Right cardiac atrium (tissue), 5 donors: ENCODE results near the gene CGB8. TPM values are rescaled to one million over a fixed set of nuclear protein-coding genes. Genes with fewer than 3 reads are reported as not detected.
A peak's percentile ranks its signal among the peaks of the same experiment; 100 is the strongest.
"Not testable (repeated sequence)": the region's sequence is repeated elsewhere in the genome, so short reads cannot be mapped to it uniquely, and the experiment has no call there.

Experiments used
- ATAC-seq, 2 donors: fragments of 200-7000 bp; cut with Tn5 transposase; one replicate each; pipeline versions ENCODE4 v1.8.0 to v1.9.1; 2020; ENCODE audit warnings: moderate library complexity in 2 of 2, mild to moderate bottlenecking in 1 of 2
- DNase-seq, 3 donors: peaks; one replicate each; pipeline ENCODE4 v3.0.0-alpha.2; 2020
- H3K27ac ChIP-seq: one replicate; pipeline ENCODE4 v1.5.1; 2013; ENCODE audit warnings: mild to moderate bottlenecking, low read length, control low read depth, moderate library complexity
- H3K27me3 ChIP-seq: one replicate; pipeline ENCODE4 v1.6.1; 2013; ENCODE audit not compliant: control insufficient read depth, insufficient read depth
- H3K4me1 ChIP-seq: one replicate; pipeline ENCODE4 v1.6.1; 2013; ENCODE audit warnings: low read length; ENCODE audit not compliant: control insufficient read depth, insufficient read depth
- H3K4me3 ChIP-seq: one replicate; pipeline ENCODE4 v1.5.1; 2013; ENCODE audit warnings: low read length, control low read depth
- H3K9me3 ChIP-seq: one replicate; pipeline ENCODE4 v1.6.1; 2013; ENCODE audit warnings: low read length; ENCODE audit not compliant: control insufficient read depth
- WGBS: extraction: QIAGEN DNeasy Blood & Tissue Kit; methylation state at CpG from one replicate; pipeline ENCODE4 v1.1.7; 2013; 5-methylcytosine and 5-hydroxymethylcytosine counted together
- intact Hi-C, 4 donors: fragments of 100-400 bp; cut with DNase I; formaldehyde crosslinking; loops; one replicate each; pipeline versions ENCODE4 v1.11.0 to v1.14.0; 2022 to 2023
- long read RNA-seq, 4 donors: library from polyadenylated mRNA; unstranded; transcript quantifications; one replicate each; pipeline ENCODE4 v2.0.0, GENCODE V29; 2020 to 2021
- polyA plus RNA-seq: library from polyadenylated mRNA; stranded (reverse); fragments of 200-250 nt; gene quantifications from one replicate; pipeline ENCODE4 v1.2.3, GENCODE V29; 2013
- total RNA-seq, 4 donors: library from RNA; stranded (reverse); fragmentation: NEBNext Ultra II Directional; extraction: Animal tissue kit (Norgen Biotek cat#: 25700); gene quantifications; one replicate each; pipeline ENCODE4 v1.2.1, GENCODE V29; 2021
- donor health status: healthy with polysubstance abuse.
- donor health status: DM: no; HTN: yes; CAD: no.
- donor health status: DM: no; HTN: no; CAD: no.
- donor health status: DM: no; HTN: yes; CAD: no; lungs with severe emphysema.
- donor health status: DM: yes; HTN: yes; CAD: no.

The CGB8 gene
- total RNA-seq, result not detected
- polyA plus RNA-seq, result not detected
- long read RNA-seq, donor 1, result 0 reads
- long read RNA-seq, donor 2, result 0 reads
- long read RNA-seq, donor 3, result 0 reads
- long read RNA-seq, donor 4, result 0 reads

DNA sequence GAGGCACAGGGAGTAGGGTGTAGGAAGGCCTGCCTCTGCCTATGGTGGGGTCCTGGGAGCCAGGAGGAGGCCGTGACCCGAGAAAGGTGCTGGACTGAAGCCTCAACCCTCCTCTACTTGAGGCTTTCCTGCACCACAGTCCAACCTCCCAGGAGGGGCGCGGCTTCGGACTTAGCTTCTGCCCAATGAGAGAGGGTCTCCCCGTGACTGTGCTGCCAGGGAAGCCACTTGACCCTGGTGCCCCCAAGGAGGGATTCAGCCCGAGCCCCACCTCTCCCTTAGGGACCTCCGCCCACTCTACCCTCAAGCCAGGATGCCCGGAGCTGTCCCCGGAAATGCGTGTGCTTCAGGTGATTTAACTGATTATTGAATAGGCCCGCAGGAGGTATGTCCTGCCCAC is at the start of gene CGB8:
Gene CGB8 (minus strand): TSS at position 101 of the 400 bp plus-strand sequence. CDS start 372 bp downstream, outside the sequence.
- WGBS, result 67% methylated on average over 12 of the region's 12 CpGs
- intact Hi-C loops, H3K9me3 ChIP-seq, H3K27me3 ChIP-seq, H3K4me1 ChIP-seq, H3K4me3 ChIP-seq, ATAC-seq, DNase-seq, H3K27ac ChIP-seq: not testable (repeated sequence)

DNA sequence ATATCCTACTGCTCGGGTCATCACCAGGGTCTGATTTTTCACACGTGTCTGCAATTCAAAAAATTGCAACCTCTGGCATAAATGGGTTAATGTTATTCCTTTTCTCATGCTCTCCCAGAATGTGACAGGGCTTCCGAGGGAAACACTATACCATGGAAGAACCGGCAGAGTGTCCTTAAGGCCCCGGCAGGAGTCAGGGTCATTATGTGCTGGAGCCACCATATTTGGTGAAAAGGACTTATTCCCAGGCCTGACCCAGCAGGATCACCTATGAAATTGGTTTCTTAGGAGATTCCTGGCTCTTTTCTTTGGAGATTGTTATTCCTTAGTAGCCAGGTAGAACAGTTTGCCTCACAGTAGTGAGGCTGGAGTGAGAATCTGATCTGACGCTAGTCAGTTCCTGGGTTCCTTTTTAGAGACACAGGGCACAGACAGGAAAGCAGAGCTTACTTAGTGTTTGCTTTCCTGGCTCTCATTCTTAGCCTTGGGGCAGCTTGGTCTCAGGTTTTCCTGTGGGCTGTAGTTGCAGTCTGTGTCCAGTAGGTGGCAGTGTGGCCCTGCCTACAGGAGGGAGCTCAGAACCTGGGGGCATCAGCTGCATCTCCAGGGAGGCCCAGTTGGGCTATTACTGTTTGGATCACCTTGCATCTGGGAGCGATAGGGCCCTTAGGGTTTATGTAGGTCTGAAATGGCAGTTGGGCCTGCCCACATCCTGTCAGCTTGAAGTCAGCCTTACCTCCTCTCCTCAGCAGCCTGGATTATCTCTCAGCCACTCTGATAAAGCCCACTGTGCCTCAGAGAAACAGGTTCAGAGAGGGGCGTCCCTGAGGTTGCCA is 48.8 kb upstream of the CGB8 start:
- Histone ChIP-seq H3K4me1 (no peaks in the 10 kb centered on the region), H3K27me3 (no peaks in the 10 kb centered on the region), H3K9me3 (no peaks in the 10 kb centered on the region), H3K27ac (no peak overlapping the region), H3K4me3 (no peak overlapping the region)
- DNase-seq (peak; percentile 54 to 83 (median 81)), ATAC-seq (peak; percentile 48 to 72)
- 40% methylated on average over 8 of the region's 8 CpGs for WGBS
- intact Hi-C loops, result loop anchor here (5.0 to 10.0 kb wide), 4 partner anchors 47 to 110 kb away; no protein-coding TSS in a partner anchor

DNA sequence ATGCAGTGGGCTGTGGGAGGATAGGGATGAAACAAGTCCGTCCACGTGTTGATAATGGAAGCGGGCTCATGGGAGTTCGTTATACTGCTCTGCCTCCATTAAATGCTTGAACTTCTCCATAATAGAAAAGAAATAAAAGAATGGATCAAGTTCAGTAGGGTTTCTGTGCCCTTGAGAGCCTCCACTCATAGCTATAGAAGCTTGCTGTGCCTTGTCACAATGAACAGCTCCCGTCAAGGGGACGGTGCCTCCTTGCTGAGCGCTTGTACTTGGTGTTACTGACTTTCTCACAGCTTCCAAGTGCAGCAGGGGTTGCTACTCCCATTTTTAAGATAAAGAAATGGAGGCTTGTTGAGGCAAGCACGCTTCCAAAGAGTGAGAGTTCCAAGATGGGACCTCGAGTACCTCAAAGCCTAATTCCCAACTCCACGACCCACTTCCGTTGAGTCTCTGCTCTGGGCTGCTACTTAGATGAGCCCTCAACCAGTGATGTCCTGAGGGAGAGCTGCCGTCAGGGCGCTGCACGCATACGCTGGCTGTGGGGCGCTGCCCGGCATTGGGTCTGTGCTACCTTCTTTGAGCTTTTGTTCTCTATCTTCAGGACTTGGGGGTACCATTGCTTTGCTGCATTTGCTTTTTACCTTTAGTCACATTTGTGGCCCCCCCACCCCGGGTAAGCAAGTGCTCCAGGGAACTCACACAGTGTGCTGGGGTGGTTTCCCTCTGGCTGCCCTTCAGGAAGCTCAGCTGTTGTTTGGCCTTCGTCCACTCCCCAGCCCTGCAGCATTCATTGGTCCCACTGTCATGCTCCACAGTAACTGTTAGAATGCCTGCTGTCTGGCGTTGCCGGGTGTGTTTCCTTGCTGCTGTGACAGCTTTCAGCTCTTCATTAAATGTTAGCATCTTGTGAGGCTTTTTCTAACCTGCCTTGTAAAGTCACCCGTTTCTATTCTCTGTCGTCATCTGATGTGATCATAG is 45.9 kb upstream of the CGB8 start:
- intact Hi-C loops, result loop anchor here (5.0 to 10.0 kb wide), 5 partner anchors 50 to 118 kb away; no protein-coding TSS in a partner anchor
- no peak overlapping the region for H3K4me3 ChIP-seq
- ATAC-seq (peak; percentile 76 to 93), DNase-seq (peak in 2 of 3 donors; percentile 81 to 83)
- peak overlapping the region; percentile 60 for H3K27ac ChIP-seq
- H3K27me3 ChIP-seq, result no peaks in the 10 kb centered on the region
- WGBS, result 50% methylated on average over 23 of the region's 23 CpGs
- no peaks in the 10 kb centered on the region for H3K9me3 ChIP-seq
- H3K4me1 ChIP-seq, result no peaks in the 10 kb centered on the region

DNA sequence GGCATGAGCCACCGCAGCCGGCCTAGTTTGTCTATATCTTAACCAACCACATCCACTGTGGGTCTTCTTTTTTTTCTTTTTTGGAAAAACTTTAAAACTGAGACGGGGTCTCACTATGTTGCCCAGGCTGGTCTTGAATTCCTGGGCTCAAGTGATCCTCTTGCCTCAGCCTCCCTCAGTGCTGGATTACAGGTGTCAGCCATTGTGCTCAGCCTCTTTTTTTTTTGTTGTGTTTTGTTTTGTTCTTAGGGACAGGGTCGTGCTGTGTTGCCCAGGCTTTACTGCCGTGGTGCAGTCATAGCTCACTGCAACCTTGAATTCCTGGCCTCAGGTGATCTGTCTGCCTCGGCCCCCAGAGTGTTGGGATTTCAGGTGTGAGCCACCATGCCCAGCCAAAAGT is 43.8 kb upstream of the CGB8 start:
- intact Hi-C loops, result loop anchor here in 1 of 4 donors (5.0 to 10.0 kb wide), 2 partner anchors 52 to 120 kb away; no protein-coding TSS in a partner anchor
- Histone ChIP-seq H3K27ac (no peak overlapping the region), H3K27me3 (no peaks in the 10 kb centered on the region), H3K4me1 (no peaks in the 10 kb centered on the region), H3K9me3 (no peaks in the 10 kb centered on the region), H3K4me3 (no peak overlapping the region)
- 89% methylated on average over 6 of the region's 6 CpGs for WGBS
- ATAC-seq, result no peak
- DNase-seq, result peak in 1 of 3 donors; percentile 6

DNA sequence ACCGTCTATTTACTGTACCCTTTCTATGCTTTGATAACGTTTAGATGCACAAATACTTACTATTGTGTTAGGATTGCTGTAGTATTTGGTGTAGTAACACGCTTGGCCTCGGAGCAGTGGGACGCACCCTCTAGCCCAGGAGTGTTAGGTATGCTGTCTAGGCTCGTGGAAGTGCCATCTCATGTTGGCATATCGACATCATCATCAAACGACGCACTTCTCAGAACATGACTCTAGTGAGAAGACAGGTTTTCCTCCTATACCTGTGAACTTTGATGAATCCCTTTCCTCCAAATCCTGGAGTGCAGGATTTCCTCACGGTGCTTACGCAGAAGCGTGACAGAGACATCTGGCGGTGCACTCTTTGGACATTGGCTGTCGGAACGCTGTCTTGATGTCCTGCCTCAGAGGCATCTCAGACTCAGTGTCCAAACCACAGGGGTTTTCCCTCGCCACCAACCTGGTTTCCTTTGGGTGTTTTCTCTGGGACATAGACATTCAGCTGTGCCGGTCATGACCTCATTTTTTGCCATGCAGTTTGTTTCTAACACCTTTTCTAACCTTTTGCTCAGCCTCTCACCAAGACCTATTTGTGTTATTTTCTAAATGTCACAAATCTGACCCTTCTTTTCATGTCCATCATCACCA is 42.6 kb upstream of the CGB8 start:
- 90% methylated on average over 17 of the region's 17 CpGs for WGBS
- Histone ChIP-seq H3K27me3 (no peaks in the 10 kb centered on the region), H3K9me3 (no peaks in the 10 kb centered on the region), H3K4me3 (no peak overlapping the region), H3K27ac (no peak overlapping the region), H3K4me1 (peaks cover 2% of the 10 kb centered on the region)
- DNase-seq (peak in 1 of 3 donors; percentile 7), ATAC-seq (no peak)
- intact Hi-C loops, result loop anchor here in 1 of 4 donors (5.0 to 10.0 kb wide), 2 partner anchors 53 to 121 kb away; no protein-coding TSS in a partner anchor

DNA sequence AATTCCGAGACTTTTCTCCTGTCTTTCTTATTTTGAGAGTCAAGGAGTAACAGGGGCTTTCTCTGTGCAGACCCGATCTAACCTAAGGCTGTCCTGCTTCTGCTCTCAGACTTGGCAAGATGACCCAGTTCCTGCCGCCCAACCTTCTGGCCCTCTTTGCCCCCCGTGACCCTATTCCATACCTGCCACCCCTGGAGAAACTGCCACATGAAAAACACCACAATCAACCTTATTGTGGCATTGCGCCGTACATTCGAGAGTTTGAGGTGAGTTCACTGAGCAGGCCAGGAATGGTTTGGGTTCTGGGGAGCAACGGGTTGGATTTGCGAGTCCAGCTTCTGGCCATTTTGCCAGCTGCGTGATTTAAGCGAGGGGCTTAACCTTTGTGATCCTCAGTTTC is 37.4 kb upstream of the CGB8 start:
- peaks cover 6% of the 10 kb centered on the region for H3K4me1 ChIP-seq
- peak overlapping the region; percentile 75 for H3K4me3 ChIP-seq
- DNase-seq (no peak), ATAC-seq (no peak)
- no peaks in the 10 kb centered on the region for H3K27me3 ChIP-seq
- intact Hi-C loops, result no loop called here
- no peak overlapping the region for H3K27ac ChIP-seq
- no peaks in the 10 kb centered on the region for H3K9me3 ChIP-seq
- 46% methylated on average over 11 of the region's 11 CpGs for WGBS

DNA sequence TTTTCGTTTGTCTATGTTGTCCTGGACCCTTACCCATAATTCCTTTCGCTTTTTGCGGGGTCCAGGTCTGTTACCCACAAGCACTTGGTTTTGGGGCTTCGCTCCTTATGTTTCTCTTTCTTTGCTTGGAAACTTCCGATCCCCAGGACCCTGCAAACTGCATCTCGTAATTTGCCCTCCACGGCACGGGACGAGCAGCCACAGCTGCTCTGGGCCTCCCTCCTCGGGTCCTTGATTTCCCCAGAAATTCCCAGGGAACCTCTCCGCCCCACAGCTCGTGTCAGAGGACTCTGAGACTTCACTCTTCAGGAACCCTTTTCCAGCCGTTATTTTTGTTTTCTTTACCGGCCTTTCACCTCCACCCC is 36.9 kb upstream of the CGB8 start:
- DNase-seq (no peak), ATAC-seq (no peak)
- Histone ChIP-seq H3K27me3 (no peaks in the 10 kb centered on the region), H3K9me3 (no peaks in the 10 kb centered on the region), H3K4me3 (peak overlapping the region; percentile 75), H3K27ac (peak overlapping the region; percentile 80), H3K4me1 (peaks cover 6% of the 10 kb centered on the region)
- WGBS, result 1% methylated on average over 14 of the region's 14 CpGs
- intact Hi-C loops, result no loop called here

DNA sequence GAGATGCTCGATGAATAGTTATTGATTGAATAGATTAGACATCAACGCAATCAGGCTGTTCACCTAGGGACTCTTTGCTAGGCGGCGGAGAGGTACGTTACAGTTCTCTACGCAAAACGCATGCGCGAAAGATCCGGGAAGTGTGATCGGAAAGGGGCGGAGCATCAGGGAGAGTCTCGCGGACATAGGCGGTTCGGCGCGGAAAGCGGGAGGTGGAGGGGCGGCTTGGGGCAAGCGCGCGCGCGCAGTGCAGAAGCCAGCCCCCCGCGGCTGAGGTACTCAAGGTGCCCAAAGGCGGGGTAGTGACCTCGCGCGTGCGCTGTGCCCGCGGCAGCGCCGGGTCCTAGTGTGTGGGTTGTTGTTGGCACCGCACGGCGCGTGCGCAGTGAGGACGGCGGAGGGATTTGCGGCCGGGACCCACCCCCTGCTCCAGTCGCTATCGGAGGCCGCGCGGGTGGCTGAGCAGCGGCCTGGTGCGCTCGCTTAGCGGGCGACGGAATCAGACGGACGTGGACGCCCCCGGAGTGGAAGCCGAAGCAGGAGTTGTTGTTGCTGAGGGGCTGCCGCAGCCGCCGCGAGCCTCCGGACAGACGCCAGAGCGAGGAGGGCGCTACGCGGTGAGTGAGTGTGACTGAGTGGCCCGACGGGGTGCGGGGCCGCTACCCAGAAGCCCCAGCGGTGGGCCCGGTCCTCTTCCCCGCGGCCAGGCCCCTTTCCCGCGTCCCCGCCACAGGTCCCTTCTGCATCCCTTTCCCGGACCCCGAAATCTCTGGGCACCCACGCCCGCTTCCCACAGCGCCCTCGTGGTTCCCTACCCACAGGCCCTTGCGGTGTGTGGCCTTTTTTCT is 36.3 kb upstream of the CGB8 start, which contains the start of gene SNRNP70:
Gene SNRNP70 (plus strand): TSS at position 432 of the 848 bp plus-strand sequence. CDS start 964 bp downstream, outside the sequence.
- Histone ChIP-seq H3K4me3 (peak within 1 kb of the TSS; percentile 75), H3K4me1 (peaks cover 6% of the 10 kb centered on the region), H3K27ac (peak within 1 kb of the TSS; percentile 90), H3K9me3 (no peaks in the 10 kb centered on the region), H3K27me3 (no peaks in the 10 kb centered on the region)
- DNase-seq (peak; percentile 100), ATAC-seq (peak; percentile 99)
- under 1% methylated on average over 89 of the region's 89 CpGs for WGBS
- intact Hi-C loops, result no loop called here

DNA sequence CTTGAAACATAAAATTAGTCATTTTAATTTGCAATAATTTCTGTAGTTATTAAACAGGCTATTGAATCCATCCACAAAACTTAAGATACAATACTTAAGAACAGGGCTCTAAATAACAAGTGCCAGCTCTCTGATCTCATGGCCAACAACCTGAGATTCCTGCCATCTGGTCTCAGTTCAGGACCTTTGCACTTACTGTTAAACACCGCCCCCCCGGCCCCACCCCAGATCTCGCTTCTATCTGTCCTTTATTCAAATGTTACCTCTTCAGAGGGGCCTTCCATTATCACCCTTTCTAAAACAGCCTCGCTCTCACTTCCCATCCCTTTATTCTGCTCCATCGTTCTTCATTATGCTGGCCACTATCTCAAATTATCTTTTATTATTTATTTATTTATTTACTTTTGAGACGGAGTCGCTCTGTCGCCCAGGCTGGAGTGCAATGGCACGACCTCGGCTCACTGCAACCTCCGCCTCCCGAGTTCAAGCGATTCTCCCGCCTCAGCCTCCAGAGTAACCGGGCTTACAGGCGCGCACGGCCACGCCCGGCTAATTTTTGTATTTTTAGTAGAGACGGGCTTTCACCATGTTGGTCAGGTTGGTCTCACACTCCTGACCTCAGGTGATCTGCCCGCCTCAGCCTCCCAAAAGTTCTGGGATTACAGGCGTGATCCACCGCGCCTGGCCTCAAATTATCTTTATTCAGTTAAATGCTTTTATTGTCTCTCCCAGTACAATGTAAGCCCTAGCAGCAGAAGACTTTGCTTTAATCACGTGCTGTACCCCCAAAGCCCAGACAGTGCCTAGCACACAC is 35.5 kb upstream of the CGB8 start:
- Histone ChIP-seq H3K27ac (peak overlapping the region; percentile 90), H3K4me1 (peaks cover 6% of the 10 kb centered on the region), H3K9me3 (no peaks in the 10 kb centered on the region), H3K4me3 (peak overlapping the region; percentile 75), H3K27me3 (no peaks in the 10 kb centered on the region)
- intact Hi-C loops, result no loop called here
- WGBS, result 63% methylated on average over 26 of the region's 26 CpGs
- DNase-seq (peak in 1 of 3 donors; percentile 65), ATAC-seq (no peak)
